ENCODE results near the gene PSG6.
"Not testable (repeated sequence)": the region's sequence is repeated elsewhere in the genome, so short reads cannot be mapped to it uniquely, and the experiment has no call there.

Gene PSG6

DNA sequence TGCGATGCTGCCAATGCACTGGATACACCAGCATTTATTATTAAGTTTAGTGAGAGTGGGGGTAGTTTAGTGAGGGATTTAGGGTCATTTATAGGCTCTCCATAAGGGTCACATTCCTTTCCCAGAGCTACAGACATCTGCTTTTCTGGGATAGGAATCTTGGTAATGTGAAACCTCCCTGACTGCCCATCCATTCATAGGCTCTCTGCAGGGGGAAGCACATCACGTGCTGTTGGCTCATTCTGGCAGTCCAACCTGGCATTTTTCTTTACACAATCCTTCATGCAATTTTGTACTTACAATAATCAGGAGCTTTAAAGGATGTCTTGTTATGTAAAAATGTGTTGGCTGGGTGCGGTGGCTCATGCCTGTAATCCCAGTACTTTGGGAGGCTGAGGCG lies 17.1 kb downstream of the PSG6 start:
- peak; percentile 99 for FAIRE-seq

DNA sequence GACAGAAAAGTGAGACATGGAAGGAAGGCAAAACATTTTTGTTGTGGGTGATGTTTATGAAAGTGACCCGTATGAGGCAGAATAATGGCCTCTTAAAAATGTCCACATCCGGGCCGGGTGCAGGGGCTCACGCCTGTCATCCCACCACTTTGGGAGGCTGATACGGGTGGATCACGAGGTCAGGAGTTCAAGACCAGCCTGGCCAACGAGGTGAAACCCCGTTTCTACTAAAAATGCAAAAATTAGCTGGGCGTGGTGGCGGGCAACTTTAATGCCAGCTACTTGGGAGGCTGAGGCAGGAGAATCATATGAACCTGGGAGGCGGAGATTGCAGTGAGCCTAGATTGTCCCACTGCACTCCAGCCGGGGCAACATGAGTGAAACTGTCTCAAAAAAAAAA lies 18.0 kb downstream of the PSG6 start:
- not testable (repeated sequence) for FAIRE-seq

DNA sequence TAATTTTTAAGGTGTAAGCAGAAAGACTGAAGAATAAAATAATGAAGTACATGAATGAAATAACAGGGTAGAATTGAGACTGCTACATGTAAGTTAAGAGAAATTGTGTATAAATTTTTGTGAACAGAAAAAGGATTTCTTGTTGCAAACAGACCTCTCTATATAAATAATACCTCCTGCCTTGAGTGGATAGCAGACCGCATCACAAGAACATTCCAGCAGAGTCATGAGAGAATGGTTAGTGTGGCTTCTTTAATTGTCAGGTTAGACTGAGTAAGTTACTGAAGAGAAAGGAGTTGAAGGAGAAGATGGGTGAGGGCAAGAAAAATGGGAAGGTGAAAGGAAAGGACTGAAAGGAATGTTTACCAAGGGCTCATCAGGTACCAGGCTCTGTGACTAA lies 18.6 kb downstream of the PSG6 start:
- not testable (repeated sequence) for FAIRE-seq

DNA sequence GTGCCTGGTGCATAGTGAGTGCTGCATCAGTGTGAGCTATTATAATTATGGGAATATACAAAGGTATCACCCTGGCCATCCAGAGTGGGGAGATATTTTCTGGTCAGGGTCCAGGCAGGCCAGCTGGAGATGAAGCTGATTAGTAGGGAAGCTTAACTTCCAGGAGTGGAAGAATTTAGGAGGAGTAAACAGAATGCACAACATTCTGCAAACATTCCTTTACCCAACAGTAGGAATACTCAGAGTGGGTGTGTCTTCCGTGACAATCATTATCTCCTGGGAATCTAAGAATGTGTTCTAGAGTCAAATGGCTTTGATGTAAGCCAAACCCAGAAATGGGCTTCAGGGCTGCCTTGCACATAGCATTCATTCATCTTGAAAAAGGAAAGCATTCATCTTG lies 19.0 kb downstream of the PSG6 start:
- peak; percentile 98 for FAIRE-seq

DNA sequence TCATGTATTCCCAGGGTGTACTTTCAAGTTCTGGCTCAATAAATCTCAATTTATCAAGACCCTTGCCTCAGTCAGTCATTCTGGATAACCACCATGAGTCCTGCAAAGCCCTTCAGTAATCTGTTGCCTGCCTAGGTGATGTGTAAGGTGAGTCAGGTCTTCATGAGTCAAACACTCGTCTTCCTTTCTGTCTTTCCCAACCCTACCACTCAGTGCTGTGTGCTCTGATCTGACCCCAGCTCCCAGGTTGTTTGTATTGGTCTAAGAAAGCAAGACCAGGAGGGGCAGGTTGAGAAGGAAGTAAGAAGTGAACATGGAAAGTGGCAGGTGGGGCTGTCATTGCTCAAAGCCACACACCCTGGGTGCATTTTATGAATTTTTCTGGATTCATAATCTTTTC lies 20.0 kb downstream of the PSG6 start:
- FAIRE-seq = peak; percentile 93

DNA sequence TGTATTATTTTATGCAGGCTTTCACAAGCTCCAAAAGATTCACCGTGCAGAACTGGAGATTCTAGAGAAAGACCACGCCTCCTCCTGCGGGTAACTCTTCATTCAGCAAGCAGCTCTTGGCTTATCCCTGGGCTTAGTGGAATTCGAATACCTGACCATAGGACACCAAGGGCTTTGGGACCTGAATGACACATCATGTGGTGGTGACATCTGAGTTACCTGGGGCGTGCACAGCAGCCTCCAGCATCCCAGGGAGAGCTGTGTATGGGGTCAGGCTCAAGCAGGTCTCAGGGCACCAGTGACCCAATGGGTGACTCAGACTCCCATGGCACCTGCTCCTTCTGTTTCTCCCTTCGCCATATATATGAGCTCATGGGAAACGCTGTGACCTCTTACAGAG lies 27.2 kb downstream of the PSG6 start:
- FAIRE-seq = not testable (repeated sequence)

DNA sequence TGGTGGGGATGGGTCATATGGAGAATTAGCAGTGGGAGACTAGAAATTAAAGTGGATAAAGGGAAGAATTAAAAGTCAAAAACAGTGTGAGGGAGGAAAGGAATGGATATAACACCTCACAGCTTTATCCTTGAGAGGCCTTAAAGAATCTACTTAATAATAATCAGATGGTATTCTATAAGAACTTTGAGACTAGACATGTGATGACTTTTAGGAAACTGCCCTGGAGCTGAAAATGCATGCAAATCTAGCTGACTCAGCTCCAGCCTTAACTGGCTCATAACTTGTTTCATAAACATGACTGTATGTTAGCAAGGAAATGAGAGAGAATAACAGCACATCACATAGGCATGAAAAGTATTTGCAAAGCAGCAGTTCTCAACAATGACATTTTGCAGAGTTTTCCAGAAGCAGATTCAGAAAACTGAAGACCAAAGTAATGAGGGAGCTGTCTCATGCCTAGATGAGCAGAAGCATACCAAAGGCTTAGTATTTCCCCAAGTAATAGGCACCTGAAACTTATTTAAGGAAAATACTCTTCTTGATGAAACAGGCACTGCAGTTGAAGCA lies 29.7 kb downstream of the PSG6 start:
- FAIRE-seq = peak; percentile 100

DNA sequence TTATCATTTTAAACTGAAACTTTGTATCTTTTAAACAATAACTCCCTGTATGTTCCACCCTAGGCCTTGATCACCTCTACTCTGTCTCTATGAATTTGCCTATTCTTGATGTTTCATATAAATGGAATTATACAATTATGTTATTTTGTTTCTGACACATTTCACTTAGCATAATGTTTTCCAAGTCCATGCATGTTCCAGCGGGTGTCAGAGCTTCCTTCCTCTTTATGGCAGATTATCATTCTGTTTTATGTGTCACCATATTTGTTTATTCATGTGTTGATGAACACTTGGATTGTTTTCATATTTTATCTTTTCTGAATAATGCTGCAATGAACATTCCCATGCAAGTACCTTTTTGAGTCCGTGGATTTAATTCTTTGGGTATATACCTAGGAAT lies 35.0 kb downstream of the PSG6 start:
- FAIRE-seq = not testable (repeated sequence)

DNA sequence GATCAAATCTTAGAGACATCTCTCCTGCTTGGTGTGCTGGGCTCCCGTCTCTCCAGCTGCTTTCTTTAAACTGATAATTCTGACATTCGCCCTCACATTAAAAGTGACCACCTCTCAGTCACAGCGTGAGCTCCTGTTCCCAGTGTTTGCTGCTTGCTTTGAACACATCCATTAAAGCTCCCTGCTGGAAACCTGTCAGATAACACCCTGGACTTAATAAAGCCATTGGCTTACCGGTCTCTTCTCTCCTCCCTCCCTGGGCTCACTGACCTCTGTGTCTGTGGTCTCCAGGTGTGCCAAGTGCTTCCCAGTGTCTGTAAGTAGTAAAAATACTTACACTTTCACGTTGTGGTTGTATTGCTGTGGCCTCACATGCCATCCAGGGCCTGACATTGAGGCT lies 35.7 kb downstream of the PSG6 start:
- FAIRE-seq = peak; percentile 79

DNA sequence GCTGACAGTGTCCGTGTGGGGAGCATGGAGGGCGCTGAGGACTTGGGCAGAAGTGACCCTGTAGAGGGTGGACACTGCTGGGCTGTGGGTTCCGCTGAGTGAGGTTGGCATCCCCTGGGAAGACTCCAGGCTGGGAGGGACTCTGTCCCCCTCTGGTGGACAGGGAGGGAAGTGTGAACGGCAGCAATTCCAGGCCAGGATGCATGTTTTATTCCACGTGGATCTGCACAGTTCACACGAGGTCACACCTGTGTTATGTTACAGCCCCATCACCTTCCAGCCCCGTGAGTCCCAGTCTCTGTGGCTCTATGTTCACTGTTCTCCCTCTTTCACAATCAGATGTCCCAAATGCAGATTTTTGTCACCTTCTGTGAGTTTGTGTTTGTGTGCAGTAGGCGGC lies 36.4 kb downstream of the PSG6 start:
- peak; percentile 28 for FAIRE-seq

DNA sequence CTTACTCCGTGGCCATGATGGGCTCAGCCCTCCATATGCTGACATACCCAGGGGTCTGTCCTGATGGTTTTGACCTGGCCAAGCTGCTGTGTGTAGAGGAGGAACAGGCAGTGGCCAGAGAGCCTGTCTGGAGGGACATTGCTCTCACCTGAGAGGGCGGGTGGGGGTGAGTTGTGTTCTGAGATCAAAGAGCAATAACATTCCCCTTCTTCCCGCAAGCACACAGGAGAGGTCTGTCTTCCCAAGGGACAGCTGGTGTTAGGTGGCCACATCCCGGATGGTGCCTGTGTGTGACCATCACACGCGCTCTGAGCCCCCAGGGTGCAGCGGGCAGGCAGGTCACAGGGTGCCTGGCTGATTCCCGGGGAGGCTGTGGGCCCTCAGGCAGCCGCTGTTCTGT lies 37.1 kb downstream of the PSG6 start:
- not testable (repeated sequence) for FAIRE-seq

DNA sequence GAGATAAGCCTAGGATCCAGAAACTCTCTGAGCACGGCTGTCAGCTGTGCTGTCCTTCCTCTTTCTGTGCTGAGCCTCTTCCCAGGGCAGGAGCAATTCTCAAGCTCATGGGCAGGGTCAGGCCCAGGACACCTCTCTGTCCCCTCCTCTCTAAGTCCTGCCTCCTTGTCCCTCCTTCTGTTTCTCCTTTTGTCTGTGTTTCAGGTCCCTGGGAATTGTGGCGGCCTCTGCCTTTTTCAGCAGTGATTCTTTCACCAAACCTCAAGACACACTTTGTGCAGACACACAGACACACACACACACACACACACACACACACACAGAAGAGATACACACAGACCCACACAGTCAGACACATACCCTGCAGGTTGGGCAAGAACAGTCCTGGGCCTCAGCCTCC lies 38.1 kb downstream of the PSG6 start, which contains the start of gene PSG1:
PSG1 (minus strand) TSS at position 101 of the 400 bp plus-strand sequence. CDS start 132 bp downstream, outside the sequence.
- no peak for FAIRE-seq

DNA sequence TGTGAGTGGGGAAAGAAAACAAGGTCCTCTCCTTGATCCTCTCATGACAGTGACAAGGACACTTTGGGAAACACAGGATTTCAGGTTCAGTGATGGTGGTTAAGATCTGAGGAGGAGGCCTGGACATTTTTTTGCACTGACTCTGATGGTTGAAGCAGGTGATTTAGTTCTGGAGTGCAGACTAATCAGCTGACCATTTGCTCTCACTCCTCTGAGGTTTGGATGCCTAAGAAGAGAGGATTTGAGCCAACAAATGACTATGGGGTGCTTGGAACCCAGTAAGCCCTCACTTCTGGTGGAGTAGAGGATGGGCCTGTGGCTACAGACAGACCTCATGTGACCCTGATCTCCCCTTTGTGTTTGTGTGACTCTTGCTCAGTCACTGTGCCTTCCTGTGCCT lies 41.1 kb downstream of the PSG6 start:
- peak; percentile 91 for FAIRE-seq

DNA sequence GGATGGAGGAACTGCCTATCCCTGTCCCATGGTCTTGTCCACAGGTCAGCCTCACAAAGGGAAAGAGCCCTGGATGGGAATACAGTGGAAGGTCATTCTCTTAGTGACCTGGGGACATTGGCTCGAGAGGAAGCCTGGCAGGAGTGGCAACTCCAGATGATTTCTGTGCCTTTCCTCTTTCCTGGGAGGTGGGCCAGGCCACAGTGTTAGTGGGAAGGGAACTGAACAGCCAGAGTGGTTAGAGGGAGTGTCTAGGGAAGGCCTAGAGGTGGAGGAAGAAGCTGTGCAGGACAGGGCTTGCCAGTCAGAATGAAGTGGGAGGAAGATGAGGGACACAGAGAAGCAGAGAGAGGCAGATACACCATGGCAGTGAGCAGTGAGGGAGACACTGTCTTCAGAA lies 41.8 kb downstream of the PSG6 start:
- not testable (repeated sequence) for FAIRE-seq

DNA sequence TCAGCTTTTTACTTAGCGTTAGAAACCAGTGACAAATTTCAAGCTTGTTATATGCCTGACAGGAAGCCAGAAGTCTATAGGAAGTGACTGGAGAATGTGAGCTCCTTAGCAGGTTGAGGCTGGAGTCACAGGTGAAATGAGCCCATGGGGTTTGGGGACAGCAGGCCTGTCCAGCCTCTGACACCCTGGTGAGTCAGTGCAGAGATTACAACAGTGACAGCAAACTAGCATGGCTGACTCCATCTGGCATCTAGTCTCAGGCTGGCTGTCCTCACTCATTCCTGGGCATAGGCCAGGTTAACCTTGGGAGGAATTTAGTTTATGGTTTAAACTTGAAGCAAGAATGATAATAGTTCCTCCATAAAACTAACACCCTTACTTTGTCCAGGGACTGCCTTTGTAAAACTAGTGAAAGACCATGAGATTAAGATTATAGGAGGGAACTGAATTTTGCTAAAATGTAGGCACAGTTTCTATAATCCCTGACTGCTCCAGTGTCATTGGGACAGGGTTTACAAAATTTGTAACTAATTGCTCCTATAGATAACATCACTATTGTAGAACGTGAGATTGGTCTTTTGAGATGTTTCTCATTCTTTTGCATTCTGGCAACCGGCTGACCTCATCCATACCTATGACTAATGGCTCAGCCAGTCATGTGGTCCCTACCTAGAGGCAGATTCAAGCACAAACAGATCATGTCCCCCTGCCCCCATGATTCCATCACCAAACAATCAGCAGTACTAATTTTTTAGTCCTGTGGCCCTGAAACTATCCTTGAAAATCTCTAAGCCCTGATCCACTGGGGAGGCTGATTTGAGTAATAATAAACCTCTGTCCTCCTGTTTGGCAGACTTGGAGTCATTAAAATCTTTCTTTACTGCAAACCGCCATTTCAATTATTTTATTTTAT lies 42.5 kb downstream of the PSG6 start:
- FAIRE-seq = peak; percentile 99

DNA sequence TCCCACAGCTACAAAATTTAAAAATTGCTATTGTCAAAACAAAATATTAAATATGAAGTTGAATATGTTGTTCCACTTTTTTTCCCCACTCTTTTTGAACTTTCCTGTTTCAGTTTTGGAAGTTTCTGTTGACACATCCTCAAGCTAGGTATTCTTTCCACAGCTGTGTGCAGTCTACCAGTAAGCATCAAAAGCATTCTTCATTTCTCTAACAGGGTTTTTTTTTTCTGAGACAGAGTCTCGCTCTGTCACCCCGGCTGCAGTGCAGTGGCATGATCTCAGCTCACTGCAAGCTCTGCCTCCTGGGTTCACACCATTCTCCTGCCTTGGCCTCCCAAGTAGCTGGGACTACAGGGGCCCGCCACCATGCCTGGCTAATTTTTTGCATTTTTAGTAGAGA lies 43.6 kb downstream of the PSG6 start:
- FAIRE-seq = peak; percentile 92

DNA sequence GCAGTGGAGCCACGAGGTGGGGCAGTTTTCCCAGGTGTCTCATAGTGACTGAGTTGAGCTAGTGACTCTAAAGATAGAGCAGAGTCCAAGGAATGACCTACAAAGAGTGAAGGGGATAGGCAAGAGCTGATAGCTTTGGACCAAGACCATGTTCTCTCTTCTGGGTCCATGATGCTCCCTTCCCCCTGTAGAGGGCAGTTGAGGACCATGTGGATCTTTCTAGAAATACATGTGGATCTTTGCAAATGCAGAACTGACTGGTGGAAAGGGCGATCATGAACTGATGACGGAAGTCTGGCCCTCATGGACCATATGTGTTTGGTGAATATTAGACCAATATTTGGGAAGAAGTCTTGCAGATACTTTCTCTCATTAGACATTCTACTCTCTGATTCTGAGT lies 45.1 kb downstream of the PSG6 start:
- no peak for FAIRE-seq

DNA sequence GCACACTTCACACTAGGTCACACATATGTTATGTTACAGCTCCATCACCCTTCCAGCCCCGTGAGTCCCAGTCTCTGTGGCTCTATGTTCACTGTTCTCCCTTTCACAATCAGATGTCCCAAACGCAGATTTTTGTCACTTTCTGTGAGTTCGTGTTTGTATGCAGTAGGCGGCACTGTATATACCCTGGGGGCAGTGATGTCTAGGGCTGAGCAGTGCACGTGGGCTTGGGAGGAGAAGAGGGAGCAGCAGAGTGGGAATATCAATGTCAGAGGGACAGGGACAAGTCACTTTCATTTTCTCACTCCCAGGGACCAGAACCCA lies 60.2 kb downstream of the PSG6 start:
- FAIRE-seq = no peak

DNA sequence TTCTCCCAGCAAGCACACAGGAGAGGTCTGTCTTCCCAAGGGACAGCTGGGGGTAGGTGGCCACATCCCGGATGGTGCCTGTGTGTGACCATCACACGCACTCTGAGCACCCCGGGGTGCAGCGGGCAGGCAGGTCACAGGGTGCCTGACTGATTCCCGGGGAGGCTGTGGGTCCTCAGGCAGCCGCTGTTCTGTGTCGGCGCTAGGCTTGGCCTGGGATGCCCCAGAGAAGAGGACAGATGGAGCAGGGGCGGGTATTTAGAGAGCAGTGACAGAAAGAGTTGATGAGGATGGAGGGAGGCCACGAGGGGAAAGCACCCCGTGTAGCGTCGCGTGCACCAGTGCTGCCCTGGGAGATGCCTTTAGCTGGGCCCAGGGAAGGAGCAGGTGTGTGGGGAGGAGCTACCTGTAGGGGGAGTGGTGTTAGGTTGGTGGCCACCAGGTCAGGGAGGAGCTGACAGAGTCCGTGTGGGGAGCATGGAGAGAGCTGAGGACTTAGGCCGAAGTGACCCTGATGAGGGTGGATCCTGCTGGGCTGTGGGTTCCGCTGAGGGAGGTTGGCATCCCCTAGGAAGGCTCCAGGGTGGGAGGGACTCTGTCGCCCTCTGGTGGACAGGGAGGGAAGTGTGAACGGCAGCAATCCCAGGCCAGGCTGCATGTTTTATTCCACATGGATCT lies 60.7 kb downstream of the PSG6 start:
- peak; percentile 45 for FAIRE-seq

DNA sequence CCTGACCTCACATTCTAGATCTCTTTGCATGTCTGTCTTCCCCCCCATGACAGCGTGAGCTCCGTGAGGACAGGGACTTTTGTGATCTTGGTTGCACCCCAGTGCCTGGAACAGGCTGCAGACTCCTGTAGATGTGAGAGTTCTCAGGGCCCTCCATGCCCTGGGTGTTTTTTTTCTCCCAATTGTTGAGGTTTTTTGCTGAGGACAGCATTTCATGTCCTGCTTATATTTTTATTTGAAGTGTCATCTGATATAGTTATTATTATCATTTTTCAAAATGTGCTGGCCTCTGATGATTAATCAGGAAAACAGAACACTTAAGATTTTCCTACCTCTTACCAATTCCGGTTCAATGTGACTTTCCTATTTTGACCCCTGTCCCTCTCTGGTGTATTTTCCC lies 62.9 kb downstream of the PSG6 start:
- not testable (repeated sequence) for FAIRE-seq

DNA sequence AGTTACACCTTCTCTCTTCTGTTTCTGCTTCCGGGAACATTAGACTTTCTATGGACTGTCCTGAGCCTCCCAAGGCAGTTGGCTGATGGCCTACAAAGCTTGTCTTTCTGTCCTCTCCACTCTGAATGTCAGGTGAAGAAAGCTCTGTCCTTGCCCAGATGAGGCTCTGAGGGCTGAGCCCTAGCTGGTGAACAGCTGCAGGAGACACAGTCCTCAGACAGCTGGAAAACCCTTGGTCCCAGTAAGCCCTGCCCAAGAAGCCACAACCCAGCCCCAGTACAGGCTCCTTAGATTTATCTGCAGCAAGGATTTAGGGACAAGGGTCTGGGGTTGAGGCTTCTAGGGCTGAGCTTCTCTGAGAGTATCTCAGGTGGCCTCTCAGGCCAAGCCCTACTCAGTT lies 64.5 kb downstream of the PSG6 start:
- not testable (repeated sequence) for FAIRE-seq

DNA sequence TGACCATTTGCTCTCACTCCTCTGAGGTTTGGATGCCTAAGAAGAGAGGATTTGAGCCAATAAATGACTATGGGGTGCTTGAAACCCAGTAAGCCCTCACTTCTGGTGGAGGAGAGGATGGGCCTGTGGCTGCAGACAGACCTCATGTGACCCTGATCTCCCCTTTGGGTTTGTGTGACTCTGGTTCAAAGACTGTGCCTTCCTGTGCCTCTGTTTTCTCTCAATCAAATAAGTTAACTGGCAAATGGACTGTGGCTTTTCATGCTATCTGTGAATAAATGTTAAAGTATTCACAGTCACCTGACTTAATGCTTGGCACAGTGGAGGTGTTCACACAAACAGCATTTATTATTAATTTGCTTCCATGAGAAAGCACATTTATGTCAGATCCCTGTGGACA lies 64.9 kb downstream of the PSG6 start:
- FAIRE-seq = peak; percentile 97
